HG03565 (cell line): ENCODE data around the gene KCNK4.

Experiments used
- ATAC-seq: cut with Tn5 transposase; IDR thresholded peaks from one replicate; pipeline ENCODE4 v1.9.1; 2021; ENCODE audit warnings: mild to moderate bottlenecking, moderate library complexity; ENCODE audit not compliant: unreplicated experiment

KCNK4 gene

GRCh38 chr11:64342869-64343745, 52.0 kb downstream of the KCNK4 start:
- no peak for ATAC-seq

GRCh38 chr11:64343767-64344559, 52.9 kb downstream of the KCNK4 start:
- no peak for ATAC-seq

GRCh38 chr11:64344787-64345186, 53.7 kb downstream of the KCNK4 start:
- no peak for ATAC-seq

GRCh38 chr11:64347193-64347867, 56.2 kb downstream of the KCNK4 start:
- no peak for ATAC-seq

GRCh38 chr11:64348383-64349024, 57.4 kb downstream of the KCNK4 start:
- ATAC-seq: no peak

- ATAC-seq: no peak
These were observed 57.9 kb downstream of the KCNK4 start for GRCh38 chr11:64349025-64349387.

- no peak for ATAC-seq
These were observed 58.3 kb downstream of the KCNK4 start for GRCh38 chr11:64349404-64349803.
